NCI-H2107 (cell line): ENCODE data around the gene ESM1.

Source experiments
- DNase-seq: peaks from one replicate; lab custom pipeline; 2025; lab: John Stamatoyannopoulos, UW

Gene ESM1

DNA sequence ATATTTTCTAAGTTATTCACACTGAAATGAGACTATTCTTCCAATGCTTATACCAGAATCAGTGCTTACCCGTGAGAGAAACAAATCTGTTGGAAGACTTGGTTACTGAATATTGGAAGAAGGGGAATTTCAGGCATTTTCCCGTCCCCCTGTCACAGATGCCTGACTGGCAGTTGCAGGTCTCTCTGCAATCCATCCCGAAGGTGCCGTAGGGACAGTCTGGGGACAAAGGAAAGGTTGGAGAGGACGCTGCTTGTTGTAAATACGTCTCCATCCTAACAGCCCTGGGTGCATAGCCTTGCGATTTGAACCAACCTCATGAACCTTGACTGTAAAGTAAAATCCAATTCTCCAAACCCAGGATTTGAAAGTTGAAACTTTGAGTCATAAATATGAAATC lies 3.5 kb downstream of the ESM1 start:
- no peak for DNase-seq

DNA sequence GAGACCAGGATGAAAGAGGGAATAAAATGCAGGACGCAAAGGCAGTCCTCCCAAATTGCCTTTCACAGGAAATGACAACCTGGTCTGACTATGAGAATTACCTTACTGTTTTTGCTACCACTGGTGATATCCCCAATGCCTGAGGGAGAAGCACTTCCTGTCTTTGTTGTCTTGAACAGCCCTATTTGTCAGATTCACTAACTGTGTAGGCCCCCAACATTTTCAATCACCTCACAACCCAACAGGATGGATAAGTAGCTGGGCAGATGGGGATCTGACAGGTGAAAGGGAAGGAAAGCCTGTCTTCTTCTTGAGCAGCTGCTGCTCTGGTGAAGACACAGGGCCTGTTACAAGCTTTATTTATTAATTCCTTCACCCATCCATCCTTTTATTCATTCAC lies 9.7 kb downstream of the ESM1 start:
- DNase-seq: no peak

DNA sequence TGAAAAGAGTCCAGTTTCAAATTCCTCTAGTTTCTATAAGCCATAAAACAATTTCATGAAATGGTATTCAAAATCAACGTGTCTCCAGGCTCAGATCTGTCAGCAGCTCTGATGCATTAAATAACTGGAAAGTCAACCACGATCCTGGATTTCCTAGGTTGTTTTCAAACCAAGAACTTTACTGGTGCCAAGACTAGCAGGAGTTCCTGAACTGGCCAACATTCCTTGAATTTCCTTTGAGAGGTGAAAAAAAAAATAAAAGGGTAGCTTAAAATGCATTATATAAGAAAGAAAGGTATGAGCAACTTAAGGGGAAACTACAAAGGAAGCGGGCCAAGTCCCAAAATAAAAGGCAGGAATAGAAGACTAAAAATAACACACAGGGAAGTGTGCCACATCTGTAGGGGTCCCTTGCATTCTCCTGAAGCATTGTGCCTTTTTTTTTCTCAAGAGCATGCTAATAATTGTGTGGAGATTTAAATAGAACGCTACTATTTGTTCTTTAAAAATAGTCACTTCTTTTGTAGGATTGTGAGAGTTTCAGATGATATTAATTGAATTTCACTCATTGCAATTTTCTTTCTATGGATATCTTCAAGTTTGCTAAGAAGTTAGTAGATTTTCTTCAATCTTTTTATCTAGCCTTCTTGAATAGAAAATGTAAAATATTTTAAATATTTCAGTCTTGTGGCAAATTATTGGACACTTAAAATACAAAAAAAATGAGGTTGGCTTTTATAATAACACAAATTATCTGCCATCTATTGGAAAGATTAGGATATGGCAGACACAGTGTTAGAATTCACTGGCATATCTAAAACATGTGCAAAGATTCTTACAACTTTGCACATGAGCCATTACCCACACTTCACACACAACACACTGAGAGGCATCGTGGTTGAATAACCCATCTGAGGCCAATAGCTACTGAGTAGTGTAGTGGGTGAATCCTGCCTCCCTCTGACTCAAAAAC lies 15.3 kb downstream of the ESM1 start:
- DNase-seq: no peak

DNA sequence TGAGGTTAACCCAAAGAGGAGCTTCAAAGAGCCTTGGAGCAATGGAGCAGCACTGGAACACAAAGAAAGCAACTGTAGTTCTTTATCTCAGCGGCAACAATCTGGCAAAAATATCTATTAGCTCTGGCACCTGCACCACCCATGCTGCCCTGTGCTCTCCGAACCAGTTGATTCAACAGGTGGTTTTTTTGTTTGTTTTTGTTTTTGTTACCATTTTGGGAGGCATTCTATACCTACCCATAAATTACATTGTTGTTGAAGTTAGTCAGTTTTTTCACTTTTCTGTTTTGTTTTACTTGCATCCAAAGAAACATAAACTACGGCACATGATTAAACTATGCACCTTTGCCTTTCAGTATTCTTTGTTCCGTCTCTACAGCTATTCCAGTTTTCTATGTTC lies 16.2 kb downstream of the ESM1 start:
- no peak for DNase-seq

DNA sequence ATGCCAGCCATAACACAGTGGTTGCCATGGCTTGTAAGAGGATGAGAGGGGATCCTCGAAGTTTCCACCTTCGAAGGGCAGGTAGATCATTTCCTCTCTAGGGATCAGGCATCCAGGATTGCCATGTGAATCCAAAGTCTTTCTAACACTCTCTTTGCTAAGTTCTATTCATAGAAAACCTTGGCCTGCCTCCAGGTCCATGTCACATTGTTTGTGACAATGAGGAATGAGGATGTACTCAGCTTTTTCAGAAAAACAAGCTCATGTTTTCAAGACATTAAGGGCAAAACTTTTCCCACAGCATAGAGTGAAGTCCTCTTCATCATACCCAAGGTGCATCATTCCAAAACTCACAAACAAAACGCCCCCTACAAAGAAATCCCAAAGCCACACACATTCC lies 19.6 kb downstream of the ESM1 start:
- no peak for DNase-seq

DNA sequence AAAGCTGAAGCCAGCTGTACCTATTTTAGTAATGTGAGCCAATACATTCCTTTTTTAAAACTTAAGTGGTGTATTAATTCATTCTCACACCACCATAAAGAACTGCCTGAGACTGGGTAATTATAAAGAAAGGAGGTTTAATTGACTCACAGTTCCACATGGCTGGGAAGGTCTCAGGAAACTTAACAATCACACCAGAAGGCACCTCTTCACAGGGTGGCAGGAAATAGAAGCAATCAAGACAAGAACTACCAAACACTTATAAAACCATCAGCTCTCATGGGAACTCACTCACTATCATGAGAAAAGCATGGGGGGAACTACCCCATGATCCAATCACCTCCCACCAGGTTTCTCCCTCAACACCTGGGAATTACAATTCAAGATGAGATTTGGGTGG lies 21.0 kb downstream of the ESM1 start:
- DNase-seq: no peak

DNA sequence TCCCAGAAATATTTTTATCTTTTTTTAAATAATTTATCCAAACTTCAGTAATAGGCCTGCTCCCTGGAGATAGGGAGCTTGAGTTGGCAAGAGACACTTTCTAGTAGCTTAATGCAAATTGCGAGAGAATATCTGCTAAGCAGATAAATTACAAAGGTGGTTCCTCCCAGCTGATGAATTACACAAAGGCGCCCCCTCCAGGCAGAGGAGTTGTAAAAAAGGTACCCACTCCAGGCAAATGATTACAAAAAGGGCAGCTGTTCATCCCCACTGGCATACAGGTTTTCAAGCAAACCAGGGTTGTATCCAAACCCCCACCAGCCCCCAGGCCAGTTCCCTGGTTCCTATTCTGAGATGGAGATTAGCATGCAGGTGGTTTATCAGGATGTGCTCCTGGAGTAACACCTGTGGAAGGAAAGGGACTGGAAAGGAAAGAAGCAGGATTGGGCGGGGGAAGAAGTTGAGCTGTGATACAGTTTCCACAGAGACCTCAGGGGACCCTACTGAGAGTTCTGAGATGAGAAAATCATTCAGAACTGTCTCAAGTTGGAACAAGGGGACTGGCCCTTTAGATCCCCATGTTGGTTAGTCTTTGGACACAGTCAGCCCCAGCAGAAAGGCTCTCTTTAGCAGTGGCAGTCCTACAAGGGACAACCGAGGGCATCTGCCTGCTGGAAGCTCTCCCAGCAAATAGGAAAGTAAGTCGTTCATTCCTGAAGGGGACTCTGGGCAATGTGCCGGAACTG lies 25.5 kb downstream of the ESM1 start:
- DNase-seq: peak; percentile 11

DNA sequence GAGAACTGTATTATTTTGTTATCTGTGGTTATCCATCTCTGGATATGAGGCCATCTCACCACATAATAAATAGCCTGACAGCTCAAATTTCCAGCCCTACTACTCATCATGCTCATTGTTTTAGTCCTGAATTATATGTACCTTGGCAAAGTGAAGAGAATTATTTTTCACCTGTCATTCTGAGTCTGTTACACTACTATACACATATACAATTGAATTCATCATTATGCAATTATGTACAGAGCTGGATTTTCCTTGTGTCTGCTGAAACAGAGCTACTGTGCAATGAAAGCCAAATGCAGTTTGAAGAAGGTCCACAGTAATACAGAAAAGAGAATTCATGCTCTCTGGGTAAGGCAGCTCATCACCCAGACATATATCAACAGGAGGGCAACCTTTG lies 28.5 kb downstream of the ESM1 start:
- DNase-seq: no peak

DNA sequence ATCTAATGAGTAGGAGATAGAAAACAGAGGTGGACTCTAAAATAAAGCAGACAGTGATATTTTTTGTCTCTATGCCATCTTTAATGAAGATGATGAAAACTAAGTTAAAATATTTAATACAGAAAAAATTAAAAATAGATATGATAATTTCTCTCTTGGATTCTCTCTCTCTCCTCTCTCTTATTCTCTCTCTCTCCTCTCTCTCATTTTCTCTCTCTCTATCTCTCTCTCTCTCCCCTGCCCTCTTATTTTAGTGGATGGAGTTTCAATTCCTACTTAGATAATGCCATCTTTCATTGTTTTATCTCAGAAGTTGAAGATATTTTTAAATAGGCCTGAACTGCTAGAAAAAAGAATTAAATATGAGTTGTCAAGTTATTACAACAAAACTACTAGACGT lies 38.2 kb downstream of the ESM1 start:
- no peak for DNase-seq

DNA sequence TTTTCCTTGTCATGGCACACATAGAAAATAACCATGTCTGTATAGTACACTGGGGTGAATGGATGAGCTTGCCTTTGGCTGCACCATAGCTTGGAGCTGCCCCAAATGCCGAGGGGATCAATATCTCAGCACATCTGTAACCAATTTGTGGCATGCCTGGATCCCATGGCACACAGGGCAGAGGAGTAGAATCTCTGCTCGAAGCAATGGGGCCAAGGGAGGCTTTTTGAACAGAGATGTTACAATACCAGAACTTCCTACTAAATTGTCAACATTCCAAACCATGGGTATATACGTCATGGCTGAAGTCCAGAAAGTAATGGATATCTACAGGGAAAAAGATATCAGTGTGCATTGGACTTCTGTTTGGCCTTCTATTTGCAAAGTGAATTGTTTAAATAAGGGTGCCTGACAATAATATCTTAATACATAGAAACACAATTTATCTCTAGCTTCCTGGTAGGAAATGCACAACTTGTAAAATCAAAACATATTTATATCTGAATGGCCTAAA lies 39.0 kb downstream of the ESM1 start:
- no peak for DNase-seq

DNA sequence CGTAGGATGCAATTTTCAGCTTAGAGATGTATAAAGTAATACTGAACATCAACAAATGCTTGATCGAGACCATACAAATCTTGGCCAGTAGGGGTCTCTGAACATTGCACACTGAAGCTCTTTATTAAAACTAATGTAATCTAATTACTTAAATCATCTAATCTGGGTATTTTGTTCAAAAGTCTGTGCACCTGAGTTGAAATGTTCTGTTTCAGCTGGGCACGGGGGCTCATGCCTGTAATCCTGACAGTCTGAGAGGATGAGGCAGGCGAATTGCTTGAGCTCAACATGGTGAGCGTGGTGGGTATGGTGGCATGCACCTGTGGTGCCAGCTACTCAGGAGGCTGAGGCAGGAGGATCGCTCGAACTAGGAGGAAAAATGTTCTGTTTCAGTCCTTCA lies 41.0 kb downstream of the ESM1 start:
- DNase-seq: no peak

DNA sequence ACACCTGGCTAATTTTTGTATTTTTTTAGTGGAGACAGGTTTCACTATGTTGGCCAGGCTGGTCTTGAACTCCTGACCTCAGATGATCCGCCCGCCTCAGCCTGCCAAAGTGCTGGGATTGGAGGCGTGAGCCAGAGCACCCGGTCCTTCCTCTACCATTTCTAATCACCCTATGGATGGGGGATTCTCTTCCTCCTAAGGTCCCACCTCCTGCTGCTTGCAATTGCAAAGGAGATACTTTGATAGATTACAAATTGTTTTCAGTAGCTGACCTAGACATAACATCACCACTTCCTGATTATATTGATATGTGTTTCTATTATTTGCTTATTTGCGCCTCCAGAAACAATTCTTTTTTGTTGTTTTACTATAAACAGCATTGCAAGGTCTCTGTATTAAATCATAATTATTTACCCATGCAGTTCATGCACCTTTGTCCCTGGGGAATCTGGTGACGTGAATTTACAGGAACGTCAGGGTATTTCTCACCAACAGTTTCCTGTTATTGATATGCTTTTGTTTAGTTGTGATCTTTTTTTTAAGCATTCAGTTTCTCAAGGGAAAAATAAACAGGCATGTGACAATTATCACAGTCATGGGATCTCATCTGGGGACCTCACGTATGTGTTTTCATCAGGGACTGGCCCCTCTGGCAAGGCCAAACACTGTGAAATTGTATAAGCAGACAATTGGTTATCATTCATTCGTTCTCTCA lies 43.2 kb downstream of the ESM1 start:
- peak; percentile 8 for DNase-seq

DNA sequence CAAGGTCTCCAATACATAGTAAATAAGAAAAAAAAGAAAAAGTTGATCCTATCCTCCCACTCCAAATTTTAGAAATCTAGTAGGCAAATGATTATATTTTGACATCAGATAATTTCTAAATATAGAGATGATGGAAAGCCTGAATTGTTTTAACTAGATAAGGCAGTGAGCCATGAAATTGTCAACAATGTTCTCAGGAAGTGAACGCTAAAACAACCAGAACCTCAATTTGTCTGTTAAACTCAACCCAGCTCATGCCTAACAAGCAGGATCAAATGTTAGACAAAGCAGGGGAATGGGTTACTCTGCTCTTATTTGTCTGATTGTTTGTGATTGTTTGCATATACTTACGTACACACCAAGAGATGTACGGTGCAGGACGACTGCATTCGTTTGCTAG lies 49.2 kb downstream of the ESM1 start:
- DNase-seq: no peak

DNA sequence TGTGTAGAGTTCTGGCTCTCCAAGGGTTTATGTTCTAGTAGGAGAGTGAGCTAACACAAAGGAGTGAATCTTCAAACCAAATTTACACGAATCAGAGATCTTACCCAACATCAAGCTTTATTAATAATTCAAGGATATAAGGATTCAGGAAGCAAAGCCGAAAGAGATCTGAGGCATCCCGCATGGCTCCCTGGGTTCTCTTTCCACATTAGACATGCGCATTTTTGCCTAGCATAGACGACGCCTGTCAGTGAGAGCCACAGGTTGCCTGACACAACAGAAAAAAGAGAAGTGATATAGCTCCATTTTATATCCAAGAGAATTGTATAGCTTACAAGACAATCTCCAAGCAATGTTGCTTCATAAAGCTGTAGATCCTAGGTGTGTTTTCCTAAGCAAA lies 52.6 kb downstream of the ESM1 start:
- DNase-seq: no peak

DNA sequence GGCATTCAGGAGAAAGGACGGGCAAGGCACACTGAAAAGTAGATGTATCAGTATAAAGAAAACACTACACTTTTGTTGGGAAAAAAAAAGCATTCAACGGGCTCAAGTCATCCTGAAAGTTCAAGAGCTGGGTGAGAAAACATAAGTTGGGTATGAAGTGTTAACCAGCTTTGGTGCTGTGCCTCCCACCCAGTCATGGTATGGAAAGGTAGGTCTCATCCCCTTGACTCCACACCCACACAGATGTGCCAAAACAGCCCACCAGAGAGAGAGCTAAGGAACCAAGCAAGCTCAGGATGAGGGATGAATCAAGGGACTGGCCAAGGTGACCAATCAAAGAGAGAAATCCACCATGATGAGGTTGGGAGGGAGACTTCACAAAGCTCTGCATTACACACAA lies 54.7 kb downstream of the ESM1 start:
- DNase-seq: no peak
